Keratinocyte (primary cell): ENCODE measurements around the gene KATNB1. TPM values are rescaled to one million over a fixed set of nuclear protein-coding genes. Genes with fewer than 3 reads are reported as not detected.

Source experiments
- DNase-seq: peaks from one replicate; pipeline ENCODE4 v3.0.0-alpha.2; 2011; ENCODE audit warnings: low read depth, missing footprints, low spot score
- FAIRE-seq: peaks from 2 replicates; lab custom pipeline; 2011; peaks lifted over from hg19 to GRCh38; lab: Jason Lieb, UNC
- H2AFZ ChIP-seq: 2 replicates; pipeline ENCODE4 v1.6.0; 2012; ENCODE audit warnings: low read length, control low read depth, inconsistent platforms; ENCODE audit not compliant: control insufficient read depth
- H3K27ac ChIP-seq: 2 replicates; pipeline ENCODE4 v1.5.1; 2011; ENCODE audit warnings: low read length; ENCODE audit not compliant: control insufficient read depth, insufficient read depth
- H3K27me3 ChIP-seq: 3 replicates; pipeline ENCODE4 v1.6.0; 2011; ENCODE audit warnings: low read length; ENCODE audit not compliant: control insufficient read depth, insufficient read depth; ENCODE audit errors: extremely low read depth
- H3K36me3 ChIP-seq, 2 experiments: 2 replicates in 1 of 2; 3 replicates in 1 of 2; pipeline ENCODE4 v1.5.1; 2011; ENCODE audit warnings: low read length in 2 of 2, mild to moderate bottlenecking in 1 of 2; ENCODE audit not compliant: control insufficient read depth in 2 of 2, insufficient read depth in 2 of 2; ENCODE audit errors: extremely low read depth in 1 of 2
- H3K4me1 ChIP-seq: 3 replicates; pipeline ENCODE4 v1.5.1; 2011; ENCODE audit warnings: low read length; ENCODE audit not compliant: control insufficient read depth, insufficient read depth; ENCODE audit errors: extremely low read depth
- H3K4me2 ChIP-seq: 3 replicates; pipeline ENCODE4 v1.6.0; 2011; ENCODE audit warnings: low read depth, low read length; ENCODE audit not compliant: control insufficient read depth, insufficient read depth; ENCODE audit errors: extremely low read depth
- H3K4me3 ChIP-seq, 3 experiments: fragments of 200-600 bp in 1 of 3; sonication (generic) in 1 of 3; 2 replicates in 2 of 3; 3 replicates in 1 of 3; pipeline ENCODE4 v1.5.1; 2011 to 2016; ENCODE audit warnings: low read length in 3 of 3, mild to moderate bottlenecking in 3 of 3, control low read depth in 2 of 3, inconsistent platforms in 1 of 3, low read depth in 1 of 3, mixed read lengths in 1 of 3, mixed run types in 1 of 3, moderate library complexity in 1 of 3; ENCODE audit not compliant: control insufficient read depth in 2 of 3, insufficient read depth in 2 of 3; ENCODE audit errors: extremely low read depth in 1 of 3
- H3K79me2 ChIP-seq: 2 replicates; pipeline ENCODE4 v1.6.0; 2012; ENCODE audit warnings: low read length; ENCODE audit not compliant: control insufficient read depth, insufficient read depth
- H3K9ac ChIP-seq: 3 replicates; pipeline ENCODE4 v1.6.0; 2011; ENCODE audit warnings: low read length; ENCODE audit not compliant: control insufficient read depth, insufficient read depth; ENCODE audit errors: extremely low read depth
- H3K9me1 ChIP-seq: 3 replicates; pipeline ENCODE4 v1.6.0; 2011; ENCODE audit warnings: low read length; ENCODE audit not compliant: control insufficient read depth, insufficient read depth; ENCODE audit errors: extremely low read depth
- H3K9me3 ChIP-seq: 2 replicates; pipeline ENCODE4 v1.5.1; 2012; ENCODE audit warnings: low read depth, low read length; ENCODE audit not compliant: control insufficient read depth
- H4K20me1 ChIP-seq: 3 replicates; pipeline ENCODE4 v1.6.0; 2011; ENCODE audit warnings: low read length; ENCODE audit not compliant: control insufficient read depth, insufficient read depth; ENCODE audit errors: extremely low read depth
- CTCF ChIP-seq, 3 experiments: IDR thresholded peaks in 1 of 3; conservative IDR thresholded peaks in 1 of 3; optimal IDR thresholded peaks in 1 of 3; 2 replicates in 2 of 3; 3 replicates in 1 of 3; pipeline versions ENCODE3 to v1.5.1; 2011; ENCODE audit warnings: low read length in 3 of 3, mild to moderate bottlenecking in 3 of 3, moderate library complexity in 2 of 3, control low read depth in 1 of 3, inconsistent platforms in 1 of 3; ENCODE audit not compliant: insufficient read depth in 2 of 3; ENCODE audit errors: extremely low read depth in 1 of 3
- EZH2 ChIP-seq: IDR thresholded peaks from one replicate; pipeline ENCODE4 v1.6.1; 2012; ENCODE audit warnings: inconsistent platforms, mild to moderate bottlenecking, low read length, moderate library complexity
- dilution Hi-C: fragments of 300-500 bp; cut with MboI; formaldehyde crosslinking; loops from one replicate; pipeline ENCODE4 v1.7.0; 2020; ENCODE audit warnings: low sequenced_read_pairs; ENCODE audit not compliant: extremely low pct_ligation_motif_present
- polyA plus RNA-seq, 5 experiments: library from polyadenylated mRNA; depleted of rRNA in 3 of 5; stranded (reverse) in 3 of 5; stranded (forward) in 1 of 5; unstranded in 1 of 5; fragments of >200 nt; gene quantifications; 1 replicate in 1 of 5; 2 replicates in 3 of 5; 3 replicates in 1 of 5; pipeline versions ENCODE4 v1.2.1 to v1.2.3, GENCODE V29; 2011 to 2012; ENCODE audit warnings: missing spikeins in 2 of 5, low read depth in 1 of 5, low replicate concordance in 1 of 5

Gene KATNB1
- polyA plus RNA-seq, 1 donor (not counting 4 experiments of a cell fraction or from before 2014, with no cell fraction given), result 18.9 TPM

- FAIRE-seq, result no peak
- Histone ChIP-seq H4K20me1 (no peaks in the 10 kb centered on the region), H2AFZ (no peak overlapping the region), H3K79me2 (peaks cover 48% of the 10 kb centered on the region), H3K4me3 (peak overlapping the region; percentile 38 to 64 (median 46)), H3K9ac (peak overlapping the region; percentile 67), H3K27me3 (no peaks in the 10 kb centered on the region), H3K36me3 (peaks cover 4 to 16% of the 10 kb centered on the region in 2 experiments), H3K4me1 (peaks cover 49% of the 10 kb centered on the region), H3K4me2 (peak overlapping the region; percentile 85), H3K9me1 (no peaks in the 10 kb centered on the region), H3K9me3 (no peaks in the 10 kb centered on the region), H3K27ac (peak overlapping the region; percentile 64)
- DNase-seq, result no peak
- TF ChIP-seq CTCF (optimal IDR thresholded peaks at IDR 0.05 in 1 of 3, IDR thresholded peaks at IDR 0.05 in 1 of 3, conservative IDR thresholded peaks at IDR 0.05 in 1 of 3; ENCODE audit: extremely low read depth in 1 of 3, insufficient read depth in 2 of 3, low read length in 3 of 3), result no peak
- no peak for TF ChIP-seq EZH2
- dilution Hi-C loops, result no loop called here
Observed at GRCh38 chr16:57797526-57798266, 62.1 kb downstream of the KATNB1 start.

GRCh38 chr16:57798267-57798810 is 62.8 kb downstream of the KATNB1 start:
- TF ChIP-seq EZH2, result no peak
- TF ChIP-seq CTCF (optimal IDR thresholded peaks at IDR 0.05 in 1 of 3, IDR thresholded peaks at IDR 0.05 in 1 of 3, conservative IDR thresholded peaks at IDR 0.05 in 1 of 3; ENCODE audit: extremely low read depth in 1 of 3, insufficient read depth in 2 of 3, low read length in 3 of 3), result no peak
- Histone ChIP-seq H3K9ac (peak overlapping the region; percentile 67), H3K36me3 (peaks cover 4 to 16% of the 10 kb centered on the region in 2 experiments), H3K9me1 (no peaks in the 10 kb centered on the region), H3K27ac (peak overlapping the region; percentile 10), H3K27me3 (no peaks in the 10 kb centered on the region), H3K4me1 (peaks cover 56% of the 10 kb centered on the region), H3K9me3 (no peaks in the 10 kb centered on the region), H3K79me2 (peaks cover 48% of the 10 kb centered on the region), H3K4me3 (peak overlapping the region in 2 of 3 experiments; percentile 11 to 46), H2AFZ (no peak overlapping the region), H3K4me2 (peak overlapping the region; percentile 85), H4K20me1 (no peaks in the 10 kb centered on the region)
- dilution Hi-C loops, result no loop called here
- DNase-seq, result no peak
- FAIRE-seq, result no peak
